ENCODE results near the gene MYL5.

- TF ChIP-seq CTCF (IDR thresholded peaks at IDR 0.05) (no peak), EP300 (IDR thresholded peaks at IDR 0.05) (no peak), POLR2A (IDR thresholded peaks at IDR 0.05) (no peak), POLR2AphosphoS5 (IDR thresholded peaks at IDR 0.05) (no peak)
Observed at GRCh38 chr4:671769-672168, 2.6 kb upstream of the MYL5 start.

All from gastroesophageal sphincter (tissue), 3 donors.